Measurements from ENCODE around the gene HPS5. TPM values are rescaled to one million over a fixed set of nuclear protein-coding genes. Genes with fewer than 3 reads are reported as not detected.

Gene HPS5
- total RNA-seq, 1 experiment from 2014 or later: 18.9 TPM

GRCh38 chr11:18332891-18333290 is 11.0 kb upstream of the HPS5 start:
- H3K4me3 ChIP-seq (ENCODE audit: low read depth, low read length, poor library complexity, severe bottlenecking): no peak overlapping the region
- no peaks in the 10 kb centered on the region for H3K27me3 ChIP-seq (replicated peaks; ENCODE audit: insufficient read depth, low read depth, low read length, poor library complexity)
- no peak for TF ChIP-seq CTCF (conservative IDR thresholded peaks at IDR 0.05; ENCODE audit: low read depth, low read length)
- TF ChIP-seq EZH2 (IDR thresholded peaks at IDR 0.05; ENCODE audit: borderline replicate concordance, low read depth, low read length, poor library complexity, severe bottlenecking): no peak
- ChIA-PET POLR2A (ENCODE audit: low non-redundant PET) (no interaction called here), CTCF (no interaction called here)
- H3K27ac ChIP-seq (ENCODE audit: low read depth, low read length, poor library complexity, severe bottlenecking): no peak overlapping the region
- H3K9me3 ChIP-seq (ENCODE audit: low read depth, low read length, poor library complexity, severe bottlenecking): no peaks in the 10 kb centered on the region
- peaks cover 51% of the 10 kb centered on the region for H3K36me3 ChIP-seq (ENCODE audit: insufficient read depth, low read length, poor library complexity, severe bottlenecking)
- intact Hi-C loops (cut with micrococcal nuclease; ENCODE audit: unreplicated experiment): no loop called here
- peaks cover 11% of the 10 kb centered on the region for H3K4me1 ChIP-seq (ENCODE audit: insufficient read depth, low read length, poor library complexity, severe bottlenecking)
- BruUV-seq (replicated peaks): no TSS peak
- DNase-seq (ENCODE audit: low spot score): no peak

GRCh38 chr11:18332302-18332701 is 10.4 kb upstream of the HPS5 start:
- Histone ChIP-seq H3K27me3 (replicated peaks; ENCODE audit: insufficient read depth, low read depth, low read length, poor library complexity) (no peaks in the 10 kb centered on the region), H3K9me3 (ENCODE audit: low read depth, low read length, poor library complexity, severe bottlenecking) (no peaks in the 10 kb centered on the region), H3K27ac (ENCODE audit: low read depth, low read length, poor library complexity, severe bottlenecking) (no peak overlapping the region), H3K36me3 (ENCODE audit: insufficient read depth, low read length, poor library complexity, severe bottlenecking) (peaks cover 48% of the 10 kb centered on the region), H3K4me3 (ENCODE audit: low read depth, low read length, poor library complexity, severe bottlenecking) (no peak overlapping the region), H3K4me1 (ENCODE audit: insufficient read depth, low read length, poor library complexity, severe bottlenecking) (peaks cover 11% of the 10 kb centered on the region)
- no peak for DNase-seq (ENCODE audit: low spot score)
- CTCF ChIA-PET: no interaction called here
- intact Hi-C loops (cut with micrococcal nuclease; ENCODE audit: unreplicated experiment): no loop called here
- BruUV-seq (replicated peaks): no TSS peak
- TF ChIP-seq CTCF (conservative IDR thresholded peaks at IDR 0.05; ENCODE audit: low read depth, low read length) (no peak), EZH2 (IDR thresholded peaks at IDR 0.05; ENCODE audit: borderline replicate concordance, low read depth, low read length, poor library complexity, severe bottlenecking) (no peak)
- POLR2A ChIA-PET (ENCODE audit: low non-redundant PET): no interaction called here

GRCh38 chr11:18330921-18331320 is 9.0 kb upstream of the HPS5 start:
- H3K4me1 ChIP-seq (ENCODE audit: insufficient read depth, low read length, poor library complexity, severe bottlenecking): peaks cover 11% of the 10 kb centered on the region
- no peak overlapping the region for H3K4me3 ChIP-seq (ENCODE audit: low read depth, low read length, poor library complexity, severe bottlenecking)
- H3K27ac ChIP-seq (ENCODE audit: low read depth, low read length, poor library complexity, severe bottlenecking): peak overlapping the region; percentile 69
- DNase-seq (ENCODE audit: low spot score): no peak
- BruUV-seq (replicated peaks): no TSS peak
- CTCF ChIA-PET: no interaction called here
- intact Hi-C loops (cut with micrococcal nuclease; ENCODE audit: unreplicated experiment): no loop called here
- no peak for TF ChIP-seq CTCF (conservative IDR thresholded peaks at IDR 0.05; ENCODE audit: low read depth, low read length)
- TF ChIP-seq EZH2 (IDR thresholded peaks at IDR 0.05; ENCODE audit: borderline replicate concordance, low read depth, low read length, poor library complexity, severe bottlenecking): no peak
- POLR2A ChIA-PET (ENCODE audit: low non-redundant PET): no interaction called here
- peaks cover 49% of the 10 kb centered on the region for H3K36me3 ChIP-seq (ENCODE audit: insufficient read depth, low read length, poor library complexity, severe bottlenecking)
- H3K9me3 ChIP-seq (ENCODE audit: low read depth, low read length, poor library complexity, severe bottlenecking): no peaks in the 10 kb centered on the region
- no peaks in the 10 kb centered on the region for H3K27me3 ChIP-seq (replicated peaks; ENCODE audit: insufficient read depth, low read depth, low read length, poor library complexity)
